GM11168 (cell line): Measurements from ENCODE around the gene B3GALNT1.

Experiments
- in situ Hi-C: fragments of 300-500 bp; cut with MboI; formaldehyde crosslinking; loops from one replicate; pipeline ENCODE4 v1.12.0; 2022; ENCODE audit warnings: low sequenced_read_pairs; ENCODE audit not compliant: unreplicated experiment

The B3GALNT1 gene, protein sequence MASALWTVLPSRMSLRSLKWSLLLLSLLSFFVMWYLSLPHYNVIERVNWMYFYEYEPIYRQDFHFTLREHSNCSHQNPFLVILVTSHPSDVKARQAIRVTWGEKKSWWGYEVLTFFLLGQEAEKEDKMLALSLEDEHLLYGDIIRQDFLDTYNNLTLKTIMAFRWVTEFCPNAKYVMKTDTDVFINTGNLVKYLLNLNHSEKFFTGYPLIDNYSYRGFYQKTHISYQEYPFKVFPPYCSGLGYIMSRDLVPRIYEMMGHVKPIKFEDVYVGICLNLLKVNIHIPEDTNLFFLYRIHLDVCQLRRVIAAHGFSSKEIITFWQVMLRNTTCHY

DNA sequence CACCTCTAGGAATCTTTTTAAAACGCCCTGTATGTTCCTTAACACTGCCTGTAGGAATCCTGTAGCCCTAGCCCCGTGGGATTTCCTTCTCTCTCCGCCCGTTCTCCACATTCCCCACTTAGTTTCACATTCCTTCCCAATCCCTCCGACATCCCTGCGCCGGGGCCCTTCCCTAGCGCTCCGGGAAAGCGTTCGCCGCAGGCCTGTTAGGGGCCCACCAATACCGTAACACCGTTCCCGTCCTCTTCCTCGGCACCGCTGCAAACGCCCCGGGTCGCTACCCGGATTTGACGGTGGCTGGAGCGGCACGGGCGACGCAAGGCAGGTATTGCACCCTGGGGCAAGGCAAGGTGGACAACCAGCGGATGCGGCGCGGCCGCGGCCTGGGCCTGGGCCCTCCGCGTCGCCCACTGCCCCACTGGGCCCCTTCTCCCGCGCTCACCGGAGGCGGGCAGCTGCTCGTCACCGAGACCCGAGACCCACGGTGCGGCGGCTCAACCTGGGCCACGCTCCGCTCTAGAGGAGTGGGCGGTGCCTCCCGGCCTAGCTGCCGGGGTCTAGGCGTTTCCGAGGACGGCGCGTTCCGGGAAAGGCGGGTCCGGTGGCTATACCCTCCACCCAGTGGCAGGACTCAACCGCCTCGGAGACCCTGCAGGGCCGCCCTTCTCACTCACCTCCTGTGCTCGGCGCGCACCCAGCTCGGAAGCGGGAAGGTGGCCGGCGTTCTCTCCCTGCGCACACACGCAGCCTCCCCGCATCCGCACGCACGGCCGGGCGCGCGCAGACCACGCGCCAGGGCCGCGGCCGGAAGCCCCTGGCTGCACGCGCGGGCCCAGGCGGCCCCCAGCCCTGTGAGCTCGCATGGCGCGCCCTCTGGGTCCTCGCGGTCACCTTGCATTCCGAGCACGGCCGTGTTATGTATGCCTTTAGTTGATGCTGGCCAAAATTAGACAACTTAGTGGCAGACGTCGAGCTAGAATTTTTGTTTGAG is at the start of gene B3GALNT1:
TSS of gene B3GALNT1 (minus strand) at position 789 of the 991 bp plus-strand sequence. CDS start 18,595 bp downstream, outside the sequence.
- in situ Hi-C loops = no loop called here

DNA sequence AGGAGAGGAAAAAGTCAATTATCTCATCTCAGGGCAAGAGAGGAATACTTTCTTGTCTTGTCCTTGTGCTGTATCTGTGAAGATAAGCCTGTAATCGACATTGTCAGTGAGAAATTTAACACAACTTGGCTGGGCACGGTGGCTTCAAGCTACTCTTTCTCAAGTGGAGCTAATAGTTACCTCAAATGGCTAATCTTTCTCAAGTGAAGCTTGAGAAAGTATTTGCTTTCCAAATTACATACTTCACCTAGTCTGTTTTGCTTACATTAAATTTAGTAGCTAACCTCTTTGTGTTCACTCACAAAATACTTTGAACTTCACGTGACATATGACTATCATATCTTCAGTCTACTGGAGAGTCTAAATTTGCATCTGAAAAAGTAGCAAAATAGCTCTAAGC is 48.3 kb upstream of the B3GALNT1 start:
- in situ Hi-C loops = no loop called here

DNA sequence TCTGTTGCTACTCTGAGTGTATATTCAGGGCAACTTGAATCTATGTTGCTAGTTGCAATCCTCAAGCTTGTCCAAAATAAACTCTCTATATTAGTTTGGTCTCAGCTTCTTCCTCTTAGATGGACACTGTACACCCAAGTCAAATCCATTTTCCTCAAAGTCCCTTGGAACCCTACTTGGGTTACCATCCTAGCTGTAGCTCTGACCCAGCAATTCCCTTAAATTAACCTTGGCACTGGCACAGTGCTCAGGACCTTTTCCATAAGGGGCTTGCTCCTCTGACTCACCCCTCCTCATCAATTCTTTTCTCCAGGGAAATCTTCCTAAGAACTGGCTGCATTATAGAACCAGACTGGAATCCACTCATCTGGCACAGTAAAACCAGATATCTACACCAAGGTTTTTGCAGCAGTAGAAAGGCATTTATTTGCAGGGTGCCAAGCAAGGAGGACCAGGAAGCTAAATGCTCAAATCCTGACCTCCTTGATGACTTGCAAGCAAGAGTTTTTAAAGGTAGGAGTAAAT is 44.9 kb upstream of the B3GALNT1 start:
- in situ Hi-C loops = no loop called here

DNA sequence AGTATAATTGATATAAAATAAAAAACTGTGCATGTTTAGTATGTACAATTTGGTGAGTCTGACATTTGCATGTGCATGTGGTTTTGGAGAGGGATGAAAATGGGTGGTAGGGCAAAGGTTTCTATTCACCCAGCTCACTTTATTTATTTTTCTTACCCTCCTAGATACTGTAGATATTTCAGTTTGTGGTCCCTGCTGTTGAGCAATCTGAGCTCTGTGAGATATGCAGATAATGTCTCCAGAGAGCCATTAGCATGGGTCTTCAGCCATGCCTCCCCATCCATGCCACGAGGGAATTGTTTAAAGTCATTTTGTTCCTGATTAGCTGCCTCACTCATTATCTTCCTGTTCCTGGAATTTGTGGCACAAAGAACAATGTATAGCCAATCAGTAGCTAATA is 44.4 kb upstream of the B3GALNT1 start:
- in situ Hi-C loops = no loop called here

DNA sequence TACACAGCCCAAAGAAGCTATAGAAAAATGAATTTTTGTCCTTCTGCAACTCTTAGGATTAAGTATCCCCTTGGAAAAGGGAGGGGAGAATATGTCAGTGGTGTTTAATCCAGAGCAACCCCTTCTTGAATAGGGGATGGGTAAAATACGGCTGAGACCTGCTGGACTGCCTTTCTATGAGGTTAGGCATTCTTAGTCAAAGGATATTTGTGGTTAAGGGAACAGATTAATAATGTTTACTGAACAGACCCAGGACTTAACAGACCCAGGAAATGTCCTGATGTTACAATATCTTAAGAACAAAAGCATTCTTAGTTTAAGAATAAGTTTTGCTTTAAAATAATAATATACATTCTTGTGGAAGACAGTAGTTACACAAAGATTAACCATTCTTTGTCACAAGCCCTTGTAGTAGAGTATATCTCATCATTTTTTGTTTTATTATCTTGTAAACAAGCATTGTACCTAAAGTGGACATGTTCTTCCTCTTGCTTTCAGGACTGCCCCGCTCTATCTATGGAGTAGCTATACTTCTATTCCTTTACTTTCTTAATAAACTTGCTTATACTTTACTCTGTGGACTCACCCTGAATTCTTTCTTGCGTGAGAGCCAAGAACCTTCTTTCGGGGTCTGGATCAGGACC is 43.8 kb upstream of the B3GALNT1 start:
- in situ Hi-C loops = no loop called here

DNA sequence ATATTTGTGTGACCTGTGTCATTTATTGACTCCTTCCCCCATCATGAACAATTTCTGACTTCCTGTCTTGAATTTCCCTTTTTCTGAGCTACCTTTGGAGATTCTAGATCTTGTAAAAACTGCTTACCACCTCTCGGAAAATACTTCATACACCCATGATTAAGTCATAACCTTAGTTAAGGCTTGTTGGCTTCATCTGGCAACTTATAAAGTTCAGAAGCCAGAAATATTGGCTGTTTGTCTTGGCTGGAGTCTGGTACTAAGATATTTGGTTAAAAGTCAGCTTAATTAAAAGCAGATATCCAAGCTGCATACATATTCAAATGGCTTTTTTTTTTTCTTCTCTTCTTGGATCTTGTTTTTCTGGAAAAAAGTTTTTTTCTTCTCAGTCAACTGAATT is 37.3 kb upstream of the B3GALNT1 start:
- in situ Hi-C loops = no loop called here

DNA sequence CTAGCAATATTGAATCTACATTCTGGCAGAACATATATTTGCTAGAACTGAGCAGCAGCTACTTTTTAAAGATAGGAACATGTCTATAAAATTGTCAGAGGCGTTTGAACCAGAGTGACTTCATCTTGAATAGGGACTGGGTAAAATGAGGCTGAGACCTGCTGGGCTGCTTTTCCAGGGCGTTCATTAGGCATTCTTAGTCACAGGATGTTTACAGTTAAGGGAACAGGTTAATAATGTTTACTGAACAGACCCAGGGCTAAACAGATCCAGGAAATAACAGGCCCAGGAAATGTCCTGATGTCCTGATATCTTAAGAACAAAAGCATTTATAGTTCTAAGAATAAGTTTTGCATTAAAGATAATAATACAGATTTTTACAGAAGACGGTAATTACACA is 34.5 kb upstream of the B3GALNT1 start:
- in situ Hi-C loops = no loop called here

DNA sequence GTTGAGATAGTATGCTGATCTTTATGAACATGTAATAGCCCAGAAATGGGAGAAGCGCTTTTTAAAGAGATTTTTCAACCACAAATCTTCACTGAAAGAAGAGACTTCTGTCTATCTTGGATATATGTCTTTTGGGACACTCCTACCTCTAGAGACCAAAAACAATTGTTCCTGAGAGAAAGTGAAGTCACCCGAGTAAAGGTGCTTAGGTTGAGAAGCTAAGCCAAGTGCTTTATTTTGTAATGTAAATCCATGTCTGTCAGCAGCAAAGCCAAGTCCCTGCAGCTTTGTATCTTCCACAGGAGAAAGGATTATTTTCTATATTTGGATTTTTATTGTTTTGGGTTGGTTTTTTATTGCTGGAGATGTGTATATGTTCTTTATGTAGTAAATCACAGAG is 32.1 kb upstream of the B3GALNT1 start:
- in situ Hi-C loops = no loop called here

DNA sequence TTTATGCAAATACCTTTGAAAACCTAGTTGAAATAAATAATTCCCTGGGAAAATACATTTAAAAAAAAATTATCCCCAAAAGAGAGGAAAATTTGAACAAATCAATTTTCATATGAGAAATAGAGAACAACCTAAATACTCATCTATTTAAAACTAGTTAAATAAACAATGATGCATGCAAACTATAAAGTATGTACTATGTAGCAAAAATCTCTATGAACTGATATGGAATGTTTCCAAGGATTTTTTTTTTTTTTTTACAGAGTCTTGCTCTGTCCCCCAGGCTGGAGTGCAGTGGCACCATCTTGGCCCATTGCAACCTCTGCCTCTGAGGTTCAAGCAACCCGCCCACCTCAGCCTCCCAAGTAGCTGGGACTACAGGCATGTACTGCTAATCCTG is 27.2 kb upstream of the B3GALNT1 start:
- in situ Hi-C loops = no loop called here

DNA sequence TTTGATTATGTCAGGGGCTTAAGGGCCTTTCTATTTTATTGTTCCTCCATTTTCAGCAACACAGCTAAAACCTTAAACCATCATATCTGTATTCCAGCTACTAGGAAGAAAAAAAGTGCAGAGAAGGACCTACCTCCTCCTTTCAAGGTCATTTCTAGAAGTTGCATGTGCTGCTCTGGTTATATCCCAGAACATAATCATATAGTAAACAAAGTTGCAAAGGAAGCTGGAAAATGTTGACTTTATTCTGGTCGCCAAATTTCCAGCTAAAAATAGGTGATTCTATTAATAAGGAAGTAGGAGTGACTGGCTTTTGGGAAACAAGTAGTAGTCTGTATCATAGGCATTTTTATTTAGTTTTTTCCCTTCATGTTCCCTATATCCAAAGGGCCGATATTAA is 21.3 kb upstream of the B3GALNT1 start:
- in situ Hi-C loops = no loop called here

DNA sequence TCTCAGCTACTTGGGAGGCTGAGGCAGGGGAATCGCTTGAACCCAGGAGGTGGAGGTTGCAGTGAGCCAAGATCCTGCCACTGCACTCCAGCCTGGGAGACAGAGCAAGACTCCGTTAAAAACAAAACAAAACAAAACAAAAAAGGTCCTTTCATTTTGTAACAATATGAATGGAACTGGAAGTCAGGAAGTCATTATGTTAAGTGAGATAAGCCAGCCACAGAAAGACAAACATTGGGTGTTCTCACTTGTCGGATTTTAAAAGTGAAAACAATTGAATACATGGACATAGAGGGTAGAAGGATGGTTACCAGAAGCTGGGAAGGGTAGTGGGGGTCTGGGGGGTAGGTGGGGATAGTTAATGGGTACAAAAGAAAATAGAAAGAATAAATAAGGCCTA is 12.5 kb upstream of the B3GALNT1 start:
- in situ Hi-C loops = no loop called here

DNA sequence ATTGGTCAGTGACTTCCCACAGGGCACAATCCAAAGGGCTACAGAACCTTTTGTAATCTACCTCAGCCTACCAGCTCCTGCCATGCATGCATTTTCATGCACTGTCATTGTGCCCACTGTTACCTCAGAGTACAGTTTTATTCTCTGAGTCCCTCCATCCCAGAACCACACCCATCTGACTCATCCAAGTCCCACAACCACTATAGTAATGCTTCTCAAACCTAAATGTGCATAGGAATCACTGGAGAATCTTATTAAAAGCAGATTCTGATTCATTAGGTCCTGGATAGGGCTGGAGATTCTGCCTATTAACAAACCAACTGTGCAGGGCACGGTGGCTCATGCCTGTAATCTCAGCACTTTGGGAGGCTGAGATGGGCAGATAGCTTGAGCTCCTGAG is 3.7 kb upstream of the B3GALNT1 start:
- in situ Hi-C loops = no loop called here

DNA sequence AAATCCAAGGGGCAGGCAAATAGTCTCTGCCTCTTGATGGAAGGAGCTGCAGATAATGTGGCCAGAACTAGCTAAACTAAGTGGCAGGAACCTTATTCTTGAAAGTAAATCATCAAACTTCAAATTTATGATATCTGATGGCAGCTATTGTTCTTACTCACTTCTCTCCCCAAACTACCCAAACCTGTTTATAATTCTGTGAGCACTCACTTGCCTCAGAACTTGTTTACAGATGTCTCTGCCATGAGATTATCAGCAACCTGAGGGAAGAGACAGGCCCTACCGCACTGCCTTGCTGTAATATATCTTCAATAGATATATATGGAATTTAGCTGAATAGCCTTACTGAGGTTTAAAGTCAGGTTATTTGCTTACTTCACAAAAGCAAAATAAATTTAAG is 2.2 kb upstream of the B3GALNT1 start:
- in situ Hi-C loops = no loop called here

DNA sequence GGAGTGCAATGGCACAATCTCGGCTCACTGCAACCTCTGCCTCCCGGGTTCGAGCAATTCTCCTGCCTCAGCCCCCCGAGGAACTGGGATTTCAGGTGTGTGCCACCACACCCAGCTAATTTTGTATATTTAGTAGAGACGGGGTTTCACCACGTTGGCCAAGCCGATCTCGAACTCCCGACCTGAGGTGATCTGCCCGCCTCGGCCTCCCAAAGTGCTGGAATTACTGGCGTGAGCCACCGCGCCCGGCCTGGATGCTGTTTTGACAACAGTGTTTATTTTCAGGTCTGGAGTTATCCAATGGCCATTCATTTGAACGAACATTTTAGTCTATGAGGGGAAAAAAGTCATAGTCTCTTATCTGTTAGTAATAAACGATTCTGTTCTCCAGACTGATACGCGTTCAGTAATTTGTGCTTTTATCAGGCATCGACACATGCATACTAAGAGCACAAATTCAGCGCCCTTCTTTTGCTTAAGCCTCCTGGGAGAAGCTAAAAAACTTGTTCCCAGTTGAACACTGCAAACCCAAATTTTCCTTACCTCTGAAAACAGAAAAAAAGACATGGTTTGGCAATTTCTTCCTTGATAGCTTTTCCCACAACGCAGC is 1.3 kb downstream of the B3GALNT1 start:
- in situ Hi-C loops = no loop called here

DNA sequence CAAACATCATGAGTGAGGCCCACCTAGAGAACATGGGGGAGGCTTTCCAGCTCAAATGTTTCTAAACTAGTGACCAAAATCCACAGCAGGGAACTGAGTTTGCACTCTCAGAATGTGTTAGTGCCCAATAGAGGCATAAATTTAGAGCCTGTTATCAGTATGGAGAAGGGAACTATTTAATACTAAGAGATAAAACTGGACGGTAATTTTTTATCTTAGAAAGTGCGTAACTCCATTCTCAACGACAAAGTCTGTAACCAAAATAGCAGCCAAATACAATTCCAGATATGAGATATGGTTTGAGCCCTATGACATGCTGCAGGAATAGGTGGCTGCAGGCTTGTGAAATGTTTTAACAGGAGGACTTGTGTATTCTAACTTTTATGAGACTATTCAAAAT is 3.5 kb downstream of the B3GALNT1 start:
- in situ Hi-C loops = no loop called here

DNA sequence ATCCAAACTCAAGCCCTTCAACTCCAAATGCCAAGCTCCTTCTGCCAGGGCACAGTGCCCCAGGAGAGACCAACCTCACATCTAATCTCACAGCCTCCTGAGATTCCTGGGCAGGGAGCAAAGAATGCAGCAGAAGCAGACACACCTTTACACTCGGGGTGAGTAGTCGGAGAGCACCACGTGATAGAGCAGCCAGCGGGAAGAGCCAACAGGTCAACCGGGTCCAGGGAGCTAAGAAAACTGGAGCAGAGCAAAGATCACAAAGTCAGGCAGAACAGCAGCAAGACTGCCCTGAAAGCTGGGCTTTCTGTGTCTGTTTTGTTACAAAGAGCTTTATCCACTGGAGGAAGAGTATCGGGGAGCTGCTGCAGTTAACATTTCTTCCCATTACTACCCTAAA is 4.2 kb downstream of the B3GALNT1 start:
- in situ Hi-C loops = no loop called here

DNA sequence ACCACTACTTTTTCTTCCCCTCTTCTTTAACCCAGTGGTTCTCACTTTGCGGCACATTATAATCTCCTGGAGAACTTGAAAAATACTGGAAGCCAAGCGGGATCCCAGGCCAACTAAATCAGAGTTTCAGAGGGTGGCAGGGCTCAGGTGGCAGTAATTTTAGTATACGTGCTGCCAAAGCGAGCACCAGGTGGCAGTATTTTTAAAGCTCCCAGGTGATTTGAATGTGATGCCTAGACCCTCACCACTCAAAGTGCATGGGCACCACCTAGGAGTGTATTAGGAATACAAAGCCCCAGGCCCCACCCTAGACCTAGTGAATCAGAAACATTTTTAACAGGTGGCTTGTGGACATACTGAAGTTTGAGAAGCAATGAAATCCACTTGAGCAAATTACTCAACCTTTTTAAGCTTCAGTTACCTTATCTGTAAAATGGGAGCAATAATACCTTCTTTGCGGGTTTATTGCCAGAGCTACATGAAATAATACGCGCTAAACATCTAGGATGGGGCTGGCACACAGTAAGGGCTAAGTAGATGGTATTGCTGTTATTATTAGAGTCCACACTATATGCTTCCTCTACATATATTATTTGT is 8.3 kb downstream of the B3GALNT1 start:
- in situ Hi-C loops = no loop called here

DNA sequence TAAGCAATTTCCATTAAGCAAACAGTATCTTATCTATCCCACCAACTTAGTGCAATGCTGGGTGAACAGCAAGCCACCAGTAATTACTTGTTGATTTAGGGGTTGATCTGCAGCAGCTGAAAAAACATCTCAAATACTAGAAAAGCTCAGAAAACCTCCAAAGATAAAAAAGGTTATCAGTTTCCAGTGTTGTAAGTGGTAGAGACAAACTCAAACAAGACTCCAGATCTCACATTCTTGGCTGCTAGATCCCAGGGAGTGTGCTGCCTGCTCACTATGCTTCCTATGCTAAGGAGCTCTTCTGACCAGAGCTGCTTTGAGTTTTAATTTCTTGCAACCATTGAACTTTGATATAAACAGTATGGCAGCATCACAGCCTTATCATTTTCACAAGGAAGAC is 11.3 kb downstream of the B3GALNT1 start:
- in situ Hi-C loops = no loop called here

DNA sequence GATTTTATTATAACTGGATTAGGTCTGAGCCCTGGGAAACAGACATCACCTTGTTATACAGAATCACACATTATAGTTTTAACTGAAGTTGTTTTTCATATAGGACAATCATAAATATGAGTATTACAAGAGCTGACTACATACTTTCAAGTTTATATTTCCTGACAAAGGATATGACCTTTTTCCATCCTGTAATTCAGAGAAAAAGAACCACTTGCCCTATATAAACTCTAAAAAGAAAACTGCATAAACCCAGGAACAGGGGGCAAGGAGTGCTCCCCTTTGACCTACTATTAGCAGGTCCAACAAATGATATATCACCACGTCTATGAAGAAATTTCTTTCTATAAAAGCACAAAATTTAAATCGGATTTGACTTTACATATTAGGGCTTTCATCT is 20.9 kb downstream of the B3GALNT1 start:
- in situ Hi-C loops = no loop called here

DNA sequence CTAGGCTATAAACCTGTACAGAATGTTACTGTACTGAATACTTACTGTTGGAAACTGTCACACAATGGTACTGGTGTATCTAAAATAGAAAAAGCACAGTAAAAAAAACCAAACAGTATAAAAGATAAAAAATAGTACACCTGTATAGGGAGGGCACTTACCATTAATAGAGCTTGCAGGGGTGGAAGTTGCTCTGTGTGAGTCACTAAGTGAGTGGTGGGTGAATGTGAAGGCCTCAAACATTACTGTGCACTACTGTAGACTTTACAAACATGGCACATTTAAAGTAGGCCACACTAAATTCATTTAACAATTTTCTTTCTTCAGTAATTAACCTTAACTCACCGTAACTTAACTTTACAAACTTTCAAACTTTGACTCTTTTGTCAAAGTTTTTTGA is 22.0 kb downstream of the B3GALNT1 start:
- in situ Hi-C loops = no loop called here
